ENCODE measurements around the gene OLFML2B. TPM values are rescaled to one million over a fixed set of nuclear protein-coding genes. Genes with fewer than 3 reads are reported as not detected.
"Not testable (repeated sequence)": the region's sequence is repeated elsewhere in the genome, so short reads cannot be mapped to it uniquely, and the experiment has no call there.

OLFML2B gene
- total RNA-seq, 1 donor from 2014 or later, result 1.8 TPM

GRCh38 chr1:162018418-162018817 lies 5.3 kb downstream of the OLFML2B start:
- no peak overlapping the region for H3K4me3 Mint-ChIP-seq (ENCODE audit: low read depth)
- H3K27me3 Mint-ChIP-seq, result peaks cover 22% of the 10 kb centered on the region
- peaks cover 8% of the 10 kb centered on the region for H3K4me1 Mint-ChIP-seq (ENCODE audit: low read depth)
- no peak overlapping the region for H3K27ac Mint-ChIP-seq
- TF ChIP-seq, protein P1, sequence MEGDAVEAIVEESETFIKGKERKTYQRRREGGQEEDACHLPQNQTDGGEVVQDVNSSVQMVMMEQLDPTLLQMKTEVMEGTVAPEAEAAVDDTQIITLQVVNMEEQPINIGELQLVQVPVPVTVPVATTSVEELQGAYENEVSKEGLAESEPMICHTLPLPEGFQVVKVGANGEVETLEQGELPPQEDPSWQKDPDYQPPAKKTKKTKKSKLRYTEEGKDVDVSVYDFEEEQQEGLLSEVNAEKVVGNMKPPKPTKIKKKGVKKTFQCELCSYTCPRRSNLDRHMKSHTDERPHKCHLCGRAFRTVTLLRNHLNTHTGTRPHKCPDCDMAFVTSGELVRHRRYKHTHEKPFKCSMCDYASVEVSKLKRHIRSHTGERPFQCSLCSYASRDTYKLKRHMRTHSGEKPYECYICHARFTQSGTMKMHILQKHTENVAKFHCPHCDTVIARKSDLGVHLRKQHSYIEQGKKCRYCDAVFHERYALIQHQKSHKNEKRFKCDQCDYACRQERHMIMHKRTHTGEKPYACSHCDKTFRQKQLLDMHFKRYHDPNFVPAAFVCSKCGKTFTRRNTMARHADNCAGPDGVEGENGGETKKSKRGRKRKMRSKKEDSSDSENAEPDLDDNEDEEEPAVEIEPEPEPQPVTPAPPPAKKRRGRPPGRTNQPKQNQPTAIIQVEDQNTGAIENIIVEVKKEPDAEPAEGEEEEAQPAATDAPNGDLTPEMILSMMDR (IDR thresholded peaks at IDR 0.05; ENCODE audit: unreplicated experiment), result no peak
- peaks cover 4% of the 10 kb centered on the region for H3K9me3 Mint-ChIP-seq (ENCODE audit: low read depth)
- no peaks in the 10 kb centered on the region for H3K36me3 Mint-ChIP-seq (ENCODE audit: insufficient read depth)
- DNase-seq (ENCODE audit: low spot score, unreplicated experiment), result no peak

DNA sequence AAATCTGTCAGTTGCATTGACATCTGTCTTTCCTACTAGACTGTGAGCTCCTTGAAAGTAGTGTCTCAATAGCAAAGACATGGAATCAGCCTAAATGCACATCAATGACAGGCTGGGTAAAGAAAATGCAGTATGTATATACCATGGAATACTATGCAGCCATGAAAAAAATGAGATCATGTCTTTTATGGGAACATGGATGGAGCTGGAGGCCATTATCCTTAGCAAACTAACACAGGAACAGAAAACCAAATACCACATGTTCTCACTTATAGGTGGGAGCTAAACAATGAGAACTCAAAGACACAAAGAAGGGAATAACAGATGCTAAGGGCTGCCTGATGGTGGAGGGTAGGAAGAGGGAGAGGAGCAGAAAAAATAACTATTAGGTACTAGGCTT lies 5.9 kb downstream of the OLFML2B start:
- not testable (repeated sequence) for H3K27ac Mint-ChIP-seq; H3K9me3 Mint-ChIP-seq (ENCODE audit: low read depth); H3K36me3 Mint-ChIP-seq (ENCODE audit: insufficient read depth); DNase-seq (ENCODE audit: low spot score, unreplicated experiment); H3K4me3 Mint-ChIP-seq (ENCODE audit: low read depth); H3K4me1 Mint-ChIP-seq (ENCODE audit: low read depth)
- H3K27me3 Mint-ChIP-seq, result peaks cover 16% of the 10 kb centered on the region

DNA sequence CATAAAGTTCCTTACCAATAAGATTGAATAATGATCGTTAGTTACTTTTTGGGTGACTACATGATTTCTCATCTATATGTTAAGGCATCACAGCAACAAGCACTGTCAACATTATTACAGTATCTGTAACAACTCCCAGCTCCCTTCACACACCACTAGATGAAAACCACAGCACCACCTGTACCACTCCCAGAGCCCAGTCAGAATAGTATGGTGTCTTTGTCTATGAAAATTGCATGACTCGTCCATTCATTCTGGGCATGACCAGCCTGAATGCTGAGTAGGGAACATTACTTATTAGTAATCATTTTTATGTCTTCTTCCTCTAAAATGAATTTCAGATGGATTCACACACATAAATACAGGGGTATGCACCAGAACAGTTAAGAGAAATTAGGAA lies 7.0 kb downstream of the OLFML2B start:
- peaks cover 4% of the 10 kb centered on the region for H3K4me1 Mint-ChIP-seq (ENCODE audit: low read depth)
- H3K9me3 Mint-ChIP-seq (ENCODE audit: low read depth), result peaks cover 4% of the 10 kb centered on the region
- H3K27ac Mint-ChIP-seq, result no peak overlapping the region
- H3K4me3 Mint-ChIP-seq (ENCODE audit: low read depth), result no peak overlapping the region
- no peaks in the 10 kb centered on the region for H3K36me3 Mint-ChIP-seq (ENCODE audit: insufficient read depth)
- no peak for DNase-seq (ENCODE audit: low spot score, unreplicated experiment)
- TF ChIP-seq, protein P1 (IDR thresholded peaks at IDR 0.05; ENCODE audit: unreplicated experiment), result no peak
- peaks cover 8% of the 10 kb centered on the region for H3K27me3 Mint-ChIP-seq

DNA sequence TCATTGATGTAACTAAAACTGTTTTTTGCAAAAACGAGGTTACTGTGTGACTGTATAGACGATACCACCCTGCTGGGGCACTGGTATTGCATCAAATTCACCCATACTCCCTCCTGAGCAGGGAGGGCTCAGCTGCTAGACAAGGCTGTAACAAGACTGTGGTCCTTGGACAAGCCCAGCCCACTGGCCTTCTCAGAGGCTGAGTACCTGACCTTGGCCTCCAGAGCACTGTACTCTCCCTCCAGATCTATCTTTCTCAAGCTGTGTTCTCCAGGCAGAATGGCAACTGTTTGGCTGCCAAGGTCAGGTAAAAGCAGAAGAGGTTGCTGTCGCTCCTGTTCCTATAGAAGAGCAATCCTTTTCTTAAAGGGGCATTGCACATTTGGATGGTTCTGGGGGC lies 8.5 kb downstream of the OLFML2B start:
- Mint-ChIP-seq H3K36me3 (ENCODE audit: insufficient read depth) (no peaks in the 10 kb centered on the region), H3K4me3 (ENCODE audit: low read depth) (no peak overlapping the region), H3K9me3 (ENCODE audit: low read depth) (peaks cover 4% of the 10 kb centered on the region), H3K27me3 (no peaks in the 10 kb centered on the region), H3K4me1 (ENCODE audit: low read depth) (no peaks in the 10 kb centered on the region), H3K27ac (no peak overlapping the region)
- DNase-seq (ENCODE audit: low spot score, unreplicated experiment), result no peak
- TF ChIP-seq, protein P1 (IDR thresholded peaks at IDR 0.05; ENCODE audit: unreplicated experiment), result no peak

- no peak for DNase-seq (ENCODE audit: low spot score, unreplicated experiment)
- Mint-ChIP-seq H3K36me3 (ENCODE audit: insufficient read depth) (no peaks in the 10 kb centered on the region), H3K9me3 (ENCODE audit: low read depth) (peaks cover 4% of the 10 kb centered on the region), H3K4me1 (ENCODE audit: low read depth) (no peaks in the 10 kb centered on the region), H3K27ac (no peak overlapping the region), H3K4me3 (ENCODE audit: low read depth) (no peak overlapping the region), H3K27me3 (peaks cover 3% of the 10 kb centered on the region)
- TF ChIP-seq, protein P1 (IDR thresholded peaks at IDR 0.05; ENCODE audit: unreplicated experiment), result no peak
Measured at GRCh38 chr1:162014202-162014601, 9.5 kb downstream of the OLFML2B start.

GRCh38 chr1:162013289-162013688 lies 10.4 kb downstream of the OLFML2B start:
- H3K9me3 Mint-ChIP-seq (ENCODE audit: low read depth), result peaks cover 4% of the 10 kb centered on the region
- no peak for DNase-seq (ENCODE audit: low spot score, unreplicated experiment)
- TF ChIP-seq, protein P1 (IDR thresholded peaks at IDR 0.05; ENCODE audit: unreplicated experiment), result no peak
- H3K4me1 Mint-ChIP-seq (ENCODE audit: low read depth), result no peaks in the 10 kb centered on the region
- H3K36me3 Mint-ChIP-seq (ENCODE audit: insufficient read depth), result no peaks in the 10 kb centered on the region
- no peak overlapping the region for H3K4me3 Mint-ChIP-seq (ENCODE audit: low read depth)
- no peak overlapping the region for H3K27ac Mint-ChIP-seq
- H3K27me3 Mint-ChIP-seq, result peaks cover 3% of the 10 kb centered on the region
